ENCODE results near the gene OR8B4.
"Not testable (repeated sequence)": the region's sequence is repeated elsewhere in the genome, so short reads cannot be mapped to it uniquely, and the experiment has no call there.

Gene OR8B4

GRCh38 chr11:124405581-124405980 is 19.1 kb downstream of the OR8B4 start:
- DNase-seq (ENCODE audit: low spot score): no peak

- DNase-seq (ENCODE audit: low spot score): not testable (repeated sequence)
Measured at GRCh38 chr11:124403186-124403585, 21.5 kb downstream of the OR8B4 start.

GRCh38 chr11:124402326-124402922 is 22.2 kb downstream of the OR8B4 start:
- DNase-seq (ENCODE audit: low spot score): peak; percentile 58

- DNase-seq (ENCODE audit: low spot score): no peak
Measured at GRCh38 chr11:124398924-124399323, 25.7 kb downstream of the OR8B4 start, which contains the start of gene OR8B3. Gene OR8B3 (minus strand): TSS chr11:124399024. CDS start chr11:124397351, 1,673 bp downstream.

- not testable (repeated sequence) for DNase-seq (ENCODE audit: low spot score)
Measured at GRCh38 chr11:124396847-124397246, 27.8 kb downstream of the OR8B4 start.

GRCh38 chr11:124394408-124394807 is 30.3 kb downstream of the OR8B4 start:
- no peak for DNase-seq (ENCODE audit: low spot score)

GRCh38 chr11:124384399-124384798 is 40.3 kb downstream of the OR8B4 start, which contains the start of gene OR8B2:
Gene OR8B2 (minus strand): TSS chr11:124384499. CDS start chr11:124383343, 1,156 bp downstream.
- no peak for DNase-seq (ENCODE audit: low spot score)

- DNase-seq (ENCODE audit: low spot score): not testable (repeated sequence)
Measured at GRCh38 chr11:124382857-124383256, 41.8 kb downstream of the OR8B4 start.

- DNase-seq (ENCODE audit: low spot score): no peak
Measured at GRCh38 chr11:124380585-124380984, 44.1 kb downstream of the OR8B4 start.

- no peak for DNase-seq (ENCODE audit: low spot score)
Measured at GRCh38 chr11:124376280-124376679, 48.4 kb downstream of the OR8B4 start.

All from D341Med (cell line).